ENCODE measurements around the gene DNM1L.
A peak's percentile ranks its signal among the peaks of the same experiment; 100 is the strongest.

The DNM1L gene

GRCh38 chr12:32679091-32679919 is at the start of gene DNM1L:
DNM1L (plus strand) TSS chr12:32679301; CDS start chr12:32679364, 63 bp downstream.
- DNase-seq = peak; percentile 92 to 94

DNA sequence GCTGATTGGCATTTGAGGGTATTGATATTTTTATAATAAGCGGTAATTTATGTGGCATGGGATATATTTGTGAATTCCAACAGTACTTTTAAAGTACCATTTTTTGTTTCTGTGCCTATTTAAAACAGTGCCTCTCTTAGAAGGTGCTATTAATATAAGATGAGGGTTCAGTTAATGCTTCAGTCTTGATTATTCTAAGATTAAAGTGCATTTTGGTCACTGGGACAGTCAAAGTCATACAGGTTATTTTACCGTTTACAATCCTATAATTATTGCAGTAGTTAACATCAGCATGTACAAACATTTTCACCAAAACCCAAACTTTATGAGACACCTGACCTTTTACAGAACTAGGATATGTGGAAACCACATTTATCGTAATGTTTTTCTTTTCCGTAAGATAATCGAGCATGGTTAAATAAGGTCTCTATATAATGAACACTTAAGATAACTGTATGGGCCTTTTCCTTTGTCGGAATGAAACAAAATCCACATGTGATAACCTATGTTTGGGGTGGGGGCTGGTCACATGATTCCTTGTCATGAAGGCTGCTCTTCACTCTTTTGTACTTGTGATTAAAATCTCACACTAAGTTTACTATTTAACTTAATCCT is 37.7 kb upstream of the DNM1L start:
- no peak for DNase-seq

DNA sequence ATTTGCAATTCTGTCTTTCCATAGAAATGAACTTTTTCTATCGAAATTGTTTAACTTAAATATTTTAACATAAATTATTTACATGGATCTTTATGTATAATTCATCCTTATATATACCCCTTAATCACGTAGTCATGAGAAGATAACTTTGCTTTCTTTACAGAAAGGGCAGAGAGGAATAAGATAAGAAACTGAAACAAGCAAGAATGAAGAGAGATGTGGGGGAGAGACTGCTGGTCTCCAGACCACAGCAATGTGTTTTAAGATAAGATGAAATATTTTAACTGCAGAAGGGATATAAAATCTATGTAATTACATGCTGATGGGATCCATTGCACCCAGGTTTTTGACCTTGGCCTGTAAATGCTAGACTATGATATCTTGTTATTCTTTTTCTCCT is 34.7 kb upstream of the DNM1L start:
- DNase-seq = no peak

GRCh38 chr12:32647275-32647674 is 31.8 kb upstream of the DNM1L start:
- DNase-seq = no peak

DNA sequence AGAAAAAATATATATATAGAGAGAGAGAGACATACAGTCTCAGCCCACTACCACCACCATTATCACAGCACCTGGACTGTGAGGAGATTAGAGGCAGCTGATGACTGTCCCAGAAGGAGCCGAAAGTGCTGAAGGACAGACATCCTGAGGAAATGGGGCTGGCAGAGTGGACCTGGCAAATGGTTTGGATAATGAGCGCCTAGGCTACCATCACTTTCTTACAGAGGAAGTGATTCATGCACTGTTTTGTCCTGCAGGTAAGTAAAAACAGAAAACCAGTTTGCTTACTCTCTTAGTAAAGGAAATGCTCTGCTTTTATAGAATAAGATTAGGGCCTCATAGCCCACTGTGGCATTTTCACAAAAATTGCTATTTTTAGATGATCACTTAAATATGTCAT is 28.6 kb upstream of the DNM1L start:
- no peak for DNase-seq

GRCh38 chr12:32651151-32651955 is 27.7 kb upstream of the DNM1L start:
- no peak for DNase-seq

GRCh38 chr12:32651956-32652210 is 27.2 kb upstream of the DNM1L start:
- DNase-seq = no peak

DNA sequence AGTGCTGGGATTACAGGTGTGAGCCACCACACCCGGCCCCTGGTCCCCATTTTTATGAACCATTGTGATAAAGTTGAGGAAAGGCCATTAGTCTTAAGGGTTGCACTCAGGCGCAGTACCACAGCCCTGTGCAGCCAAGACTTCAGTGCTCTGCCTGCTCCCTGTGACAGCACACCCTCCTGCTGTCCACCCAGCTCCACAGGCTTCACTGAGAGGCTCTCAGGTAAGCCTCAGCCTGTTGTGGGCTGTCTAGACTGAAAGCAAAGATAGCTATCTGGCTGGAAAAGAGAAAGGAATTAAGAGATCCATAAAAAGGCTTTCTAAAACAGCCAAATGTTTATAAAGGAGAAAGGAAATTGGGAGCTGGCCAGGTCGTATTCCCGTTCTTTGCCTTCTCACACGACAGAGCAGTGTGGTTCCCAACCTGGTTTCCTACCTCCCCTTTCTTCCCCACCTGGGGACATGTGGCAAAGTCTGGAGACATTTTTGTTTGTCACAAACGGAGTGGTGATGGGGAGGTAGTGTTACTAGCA is 19.1 kb upstream of the DNM1L start:
- DNase-seq = no peak

DNA sequence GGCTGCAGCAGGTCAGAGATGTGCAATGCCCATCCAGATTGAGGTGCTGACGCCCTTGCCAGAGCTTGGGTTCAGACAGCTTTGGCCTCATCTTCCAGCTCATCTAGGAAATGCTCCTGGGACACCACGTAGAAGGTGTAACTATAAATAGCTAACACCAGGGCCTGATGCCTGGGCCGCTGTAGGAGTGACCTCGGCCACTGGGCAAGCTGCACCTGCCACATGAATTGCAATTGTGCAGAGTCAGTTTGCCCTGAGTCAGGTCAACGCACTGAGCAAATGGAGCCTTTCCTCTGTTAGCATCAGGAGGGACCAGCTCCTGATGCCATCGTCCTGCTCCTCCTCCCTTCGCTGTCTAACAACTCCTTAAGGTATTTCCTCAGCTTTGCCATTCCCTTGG is 17.4 kb upstream of the DNM1L start:
- no peak for DNase-seq

GRCh38 chr12:32662665-32663064 is 16.4 kb upstream of the DNM1L start:
- no peak for DNase-seq

DNA sequence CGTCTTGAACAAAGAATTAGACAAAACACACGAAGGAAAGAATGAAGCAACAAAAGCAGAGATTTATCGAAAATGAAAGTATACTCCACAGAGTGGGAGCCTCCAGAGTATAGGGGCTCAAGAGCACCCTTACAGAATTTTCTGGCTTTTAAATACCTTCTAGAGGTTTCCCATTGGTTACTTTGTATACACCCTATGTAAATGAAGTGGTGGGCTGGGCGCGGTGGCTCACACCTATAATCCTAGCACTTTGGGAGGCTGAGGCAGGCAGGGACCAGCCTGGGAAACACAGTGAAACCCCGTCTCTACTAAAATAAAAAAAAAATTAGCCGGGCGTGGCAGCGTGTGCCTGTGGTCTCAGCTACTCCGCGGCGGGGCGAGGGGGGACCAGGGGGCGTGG is 13.1 kb upstream of the DNM1L start:
- DNase-seq = no peak

DNA sequence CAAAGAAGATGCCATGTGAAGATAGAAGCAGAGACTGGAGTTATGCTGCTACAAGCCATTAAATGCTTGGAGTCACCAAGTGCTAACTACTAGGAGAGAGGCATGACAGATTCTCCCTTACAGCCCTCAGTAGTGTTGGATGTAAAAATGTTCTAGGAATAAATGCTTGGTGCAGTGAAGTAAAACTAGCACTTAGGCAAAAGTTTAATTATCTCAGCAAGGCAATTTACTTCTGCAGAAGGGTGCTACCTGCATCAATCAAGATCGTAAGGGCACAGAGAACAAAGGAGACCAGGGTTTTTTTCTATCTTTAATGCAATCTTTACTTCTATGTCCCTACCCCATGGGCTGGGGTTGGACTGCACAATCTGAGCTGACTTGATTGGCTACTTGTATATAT is 9.5 kb upstream of the DNM1L start:
- no peak for DNase-seq

DNA sequence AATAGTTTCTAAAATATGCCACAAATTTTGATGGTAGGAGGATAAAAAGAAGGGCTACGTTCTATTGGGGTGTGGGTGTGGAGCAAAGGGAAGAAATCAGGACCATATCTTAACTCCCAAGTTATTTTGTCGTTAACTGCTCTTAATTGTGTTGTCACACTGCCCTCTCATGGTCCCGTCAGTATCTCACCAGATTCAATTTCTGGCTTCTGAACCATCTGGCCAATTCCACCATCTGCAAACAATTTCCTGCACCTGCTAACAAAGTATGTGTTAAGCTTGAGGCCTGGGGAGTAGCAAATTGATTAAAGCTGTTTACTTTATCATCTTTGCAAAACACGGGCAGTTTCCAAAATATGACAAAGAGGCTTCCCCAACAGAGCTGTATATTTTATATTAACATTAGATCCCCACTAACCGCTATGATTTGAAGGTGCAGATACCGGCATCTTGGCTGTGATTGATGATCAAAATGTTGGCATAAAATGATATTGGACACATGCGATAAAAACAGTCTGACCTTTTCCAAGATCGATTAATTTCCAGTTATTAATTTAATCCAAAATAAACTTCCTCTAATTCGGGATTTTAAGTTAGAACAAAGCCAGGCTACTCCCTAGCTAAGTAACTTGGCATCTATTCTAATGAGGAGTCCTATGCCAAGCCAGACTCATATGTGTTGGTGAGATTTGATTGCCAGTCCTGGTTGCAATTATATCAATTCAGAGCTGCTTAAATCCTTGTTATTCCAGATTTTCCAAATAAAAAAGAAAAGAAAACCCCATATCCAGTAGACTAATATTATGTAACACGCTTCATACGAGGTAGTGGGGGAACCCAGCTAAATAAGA is 6.9 kb upstream of the DNM1L start:
- peak in 1 of 2 donors; percentile 20 for DNase-seq

DNA sequence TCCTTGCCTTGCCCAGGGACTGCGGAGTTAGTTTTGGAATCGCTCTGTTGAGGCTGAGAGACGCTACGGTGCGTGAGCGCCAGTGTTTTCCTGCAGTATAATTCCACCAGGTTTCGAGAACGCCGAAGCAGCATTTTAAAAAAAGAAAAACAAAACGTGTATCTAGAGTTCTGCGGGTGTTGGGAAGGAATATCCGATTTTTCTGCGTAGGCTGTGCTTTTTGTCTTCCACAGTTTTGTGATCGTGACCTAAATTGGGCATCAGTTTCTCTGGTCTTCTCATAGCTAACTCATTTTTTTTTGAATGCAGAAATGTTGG is 778 bp downstream of the DNM1L start:
- DNase-seq = no peak

DNA sequence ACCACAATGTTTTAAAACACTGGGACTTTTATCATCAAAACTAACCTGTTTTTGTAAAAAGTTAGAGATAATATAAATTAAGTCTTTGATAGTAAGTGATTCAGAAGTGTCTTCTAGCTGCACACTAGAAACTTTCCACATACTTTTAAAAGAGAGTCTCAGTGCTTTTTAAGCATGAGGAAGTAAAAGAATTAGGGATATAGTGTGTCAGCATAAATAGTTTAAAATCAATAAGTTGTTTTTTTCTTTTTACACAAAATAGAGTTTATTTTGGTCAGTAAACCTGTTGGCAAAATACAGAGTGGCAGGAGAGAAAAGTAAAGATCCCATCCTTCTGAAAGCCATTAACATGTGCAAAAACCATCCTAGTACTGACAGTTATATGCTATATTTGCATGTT is 1.7 kb downstream of the DNM1L start:
- DNase-seq = no peak

DNA sequence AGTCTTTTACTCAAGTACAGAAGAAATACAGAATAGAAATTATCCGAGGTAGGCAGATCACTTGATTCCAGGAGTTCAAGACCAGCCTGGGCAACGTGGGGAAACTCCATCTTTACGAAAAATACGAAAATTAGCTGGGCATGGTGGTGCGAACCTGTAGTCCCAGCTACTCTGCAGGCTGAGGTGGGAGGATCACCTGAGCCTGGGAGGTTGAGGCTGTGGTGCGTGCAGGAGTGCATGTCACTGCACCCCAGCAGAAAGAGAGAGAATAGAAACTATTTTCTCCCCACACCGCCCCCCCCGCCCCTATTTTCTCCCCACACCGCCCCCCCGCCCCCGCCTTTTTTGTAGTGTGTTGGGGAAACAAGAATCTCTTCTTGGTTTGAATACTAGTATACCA is 2.2 kb downstream of the DNM1L start:
- DNase-seq = no peak

GRCh38 chr12:32686340-32686739 is 7.2 kb downstream of the DNM1L start:
- DNase-seq = no peak

DNA sequence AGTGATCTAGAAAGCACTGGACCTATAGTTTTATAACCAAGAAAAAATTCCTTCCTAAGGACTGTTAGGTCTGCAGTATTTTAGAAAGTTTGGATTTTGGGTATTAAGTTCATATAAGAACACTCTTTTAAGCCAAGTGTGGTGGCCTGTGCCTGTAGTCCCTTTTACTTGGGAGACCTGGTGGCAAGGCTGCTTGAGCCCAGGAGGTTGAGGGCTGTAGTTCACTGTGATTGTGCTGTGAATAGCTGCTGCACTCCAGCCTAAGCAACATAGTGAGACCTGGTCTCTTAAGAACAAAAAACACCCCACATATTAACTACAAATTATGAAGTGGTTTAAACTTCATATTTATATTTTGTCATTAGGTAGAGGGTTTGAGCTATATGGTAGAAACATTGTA is 9.7 kb downstream of the DNM1L start:
- DNase-seq = no peak

GRCh38 chr12:32690927-32691326 is 11.8 kb downstream of the DNM1L start:
- no peak for DNase-seq

DNA sequence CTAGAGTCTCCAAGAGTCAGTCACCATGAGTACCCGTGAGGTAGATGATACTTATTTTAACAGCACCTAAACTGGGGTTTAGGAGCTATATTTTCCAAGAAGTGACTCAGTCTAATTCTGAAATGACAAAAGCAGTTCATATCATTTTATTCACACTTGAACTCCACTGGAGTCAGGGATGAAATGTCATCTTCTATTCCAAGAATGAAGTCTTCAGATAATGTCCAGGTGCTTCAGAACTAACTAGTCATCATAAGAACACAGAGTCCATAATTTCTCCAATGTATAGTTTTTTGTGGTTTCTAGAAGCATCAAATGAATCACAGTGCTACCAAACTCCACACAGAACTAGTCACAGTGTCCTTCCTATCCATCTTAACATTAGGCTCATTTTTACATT is 13.3 kb downstream of the DNM1L start:
- DNase-seq = no peak

- DNase-seq = no peak
These were observed 13.9 kb downstream of the DNM1L start for GRCh38 chr12:32693036-32693435.

- no peak for DNase-seq
These were observed 16.7 kb downstream of the DNM1L start for GRCh38 chr12:32695787-32696186.

DNA sequence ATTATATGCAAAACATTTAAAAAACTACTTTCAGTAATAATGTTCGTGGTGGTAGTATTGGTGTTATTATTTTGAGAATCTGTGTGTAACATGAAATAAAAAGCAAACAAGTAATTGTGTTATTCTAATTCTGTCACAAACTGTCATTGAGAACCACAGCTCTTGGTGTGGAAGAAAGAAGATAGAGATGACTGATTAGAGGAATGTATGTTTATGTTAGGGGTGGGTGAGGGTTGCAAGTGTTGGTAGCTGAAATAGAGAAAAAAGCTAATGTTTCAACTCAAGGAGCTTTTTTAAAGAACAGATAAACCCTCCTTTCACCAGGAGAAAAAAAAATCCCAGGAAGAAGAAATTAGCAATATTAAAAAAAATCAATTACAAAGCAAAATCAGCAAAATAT is 18.3 kb downstream of the DNM1L start:
- DNase-seq = no peak
